Measurements from ENCODE around the gene GSTM5. TPM values are rescaled to one million over a fixed set of nuclear protein-coding genes. Genes with fewer than 3 reads are reported as not detected.

GSTM5 gene
- total RNA-seq, 1 experiment from 2014 or later = not detected

DNA sequence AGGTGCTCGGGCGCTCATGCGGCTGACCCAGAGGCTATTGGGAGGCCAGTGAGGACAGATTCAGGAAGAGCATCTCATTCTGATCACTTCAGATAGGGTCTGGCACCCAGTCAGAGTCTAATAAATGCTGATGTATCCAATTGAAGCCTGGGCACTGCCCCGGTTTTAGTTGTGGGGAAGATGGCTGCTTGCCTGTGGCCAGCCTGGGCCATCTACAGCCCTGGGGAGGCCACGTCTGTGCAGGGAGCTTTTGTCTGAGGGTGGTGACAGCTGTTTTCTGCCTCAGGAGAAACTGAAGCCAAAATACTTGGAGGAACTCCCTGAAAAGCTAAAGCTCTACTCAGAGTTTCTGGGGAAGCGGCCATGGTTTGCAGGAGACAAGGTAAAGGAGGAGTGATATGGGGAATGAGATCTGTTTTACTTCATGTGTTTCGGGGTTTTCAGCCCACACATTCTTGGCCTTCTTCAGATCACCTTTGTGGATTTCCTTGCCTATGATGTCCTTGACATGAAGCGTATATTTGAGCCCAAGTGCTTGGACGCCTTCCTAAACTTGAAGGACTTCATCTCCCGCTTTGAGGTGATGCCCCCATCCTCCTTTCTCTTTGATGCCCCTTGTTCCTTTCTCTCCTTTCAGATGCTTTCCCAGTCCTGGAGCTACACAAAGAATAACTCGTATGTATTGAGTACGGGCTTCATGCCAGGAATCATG is 2.8 kb downstream of the GSTM5 start:
- Mint-ChIP-seq H3K27ac (no peak overlapping the region), H3K36me3 (ENCODE audit: insufficient read depth in 1 of 3, low read depth in 3 of 3) (no peaks in the 10 kb centered on the region), H3K9me3 (no peaks in the 10 kb centered on the region; a peak in 1 of 5 replicates), H3K27me3 (ENCODE audit: low read depth) (peaks cover 9% of the 10 kb centered on the region), H3K4me3 (no peak overlapping the region), H3K4me1 (no peaks in the 10 kb centered on the region; a peak in 1 of 4 replicates)
- Histone ChIP-seq H2BK120ac (ENCODE audit: low read depth, low read length, poor library complexity, severe bottlenecking) (no peak overlapping the region), H3K18ac (ENCODE audit: insufficient read length, low read depth, low read length) (no peak overlapping the region), H2BK15ac (ENCODE audit: low read depth, low read length) (no peak overlapping the region), H4K20me1 (ENCODE audit: control insufficient read depth, insufficient read depth, insufficient read length) (no peaks in the 10 kb centered on the region), H3K4ac (ENCODE audit: low read depth, low read length) (no peak overlapping the region), H2BK12ac (ENCODE audit: insufficient read length, low read depth, low read length) (no peak overlapping the region), H2BK5ac (ENCODE audit: insufficient read length, low read length) (no peak overlapping the region), H2AFZ (ENCODE audit: low read length) (no peak overlapping the region), H3K9me3 (ENCODE audit: control insufficient read depth, low read depth, low read length) (no peaks in the 10 kb centered on the region), H3K4me1 (ENCODE audit: insufficient read depth, low read length) (no peaks in the 10 kb centered on the region), H4K91ac (ENCODE audit: insufficient read length, low read depth, low read length) (no peak overlapping the region), H2AK5ac (ENCODE audit: insufficient read length, low read length) (no peak overlapping the region), H2BK20ac (ENCODE audit: low read depth, low read length, poor library complexity, severe bottlenecking) (no peak overlapping the region), H3K27ac (ENCODE audit: insufficient read length, low read depth, low read length) (no peak overlapping the region), H3K79me2 (ENCODE audit: insufficient read depth, low read length) (no peaks in the 10 kb centered on the region), H3K23ac (ENCODE audit: insufficient read length, low read depth, low read length) (no peak overlapping the region), H3K56ac (ENCODE audit: insufficient read length, low read depth, low read length) (no peak overlapping the region), H3K9ac (ENCODE audit: extremely low read depth, insufficient read length, low read length) (no peak overlapping the region), H3K4me2 (ENCODE audit: insufficient read depth, insufficient read length, low read length) (no peak overlapping the region), H3K14ac (ENCODE audit: insufficient read depth, low read length) (no peak overlapping the region), H3K79me1 (ENCODE audit: insufficient read depth, low read depth, low read length, poor library complexity, severe bottlenecking) (no peaks in the 10 kb centered on the region), H3K27me3 (ENCODE audit: insufficient read depth, low read length) (no peaks in the 10 kb centered on the region; the same call in 1 of the 2 replicates), H4K8ac (replicated peaks; ENCODE audit: insufficient read length, low read depth, low read length) (no peak overlapping the region), H3T11ph (ENCODE audit: low read length) (no peak overlapping the region), H4K5ac (ENCODE audit: insufficient read length, low read depth, low read length) (no peak overlapping the region), H3K23me2 (ENCODE audit: insufficient read length, low read depth, low read length, poor library complexity, severe bottlenecking) (no peaks in the 10 kb centered on the region)
- TF ChIP-seq, protein P1, sequence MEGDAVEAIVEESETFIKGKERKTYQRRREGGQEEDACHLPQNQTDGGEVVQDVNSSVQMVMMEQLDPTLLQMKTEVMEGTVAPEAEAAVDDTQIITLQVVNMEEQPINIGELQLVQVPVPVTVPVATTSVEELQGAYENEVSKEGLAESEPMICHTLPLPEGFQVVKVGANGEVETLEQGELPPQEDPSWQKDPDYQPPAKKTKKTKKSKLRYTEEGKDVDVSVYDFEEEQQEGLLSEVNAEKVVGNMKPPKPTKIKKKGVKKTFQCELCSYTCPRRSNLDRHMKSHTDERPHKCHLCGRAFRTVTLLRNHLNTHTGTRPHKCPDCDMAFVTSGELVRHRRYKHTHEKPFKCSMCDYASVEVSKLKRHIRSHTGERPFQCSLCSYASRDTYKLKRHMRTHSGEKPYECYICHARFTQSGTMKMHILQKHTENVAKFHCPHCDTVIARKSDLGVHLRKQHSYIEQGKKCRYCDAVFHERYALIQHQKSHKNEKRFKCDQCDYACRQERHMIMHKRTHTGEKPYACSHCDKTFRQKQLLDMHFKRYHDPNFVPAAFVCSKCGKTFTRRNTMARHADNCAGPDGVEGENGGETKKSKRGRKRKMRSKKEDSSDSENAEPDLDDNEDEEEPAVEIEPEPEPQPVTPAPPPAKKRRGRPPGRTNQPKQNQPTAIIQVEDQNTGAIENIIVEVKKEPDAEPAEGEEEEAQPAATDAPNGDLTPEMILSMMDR (conservative IDR thresholded peaks at IDR 0.05) = no peak
- DNase-seq = no peak
- WGBS (ENCODE audit: extremely low coverage, insufficient read length, low lambda C conversion rate) = no CpG with 5 or more reads among the region's 12 CpGs

Data from H9 (cell line).